Hepatic stellate cell (primary cell): ENCODE results near the gene HBZ.
"Not testable (repeated sequence)": the region's sequence is repeated elsewhere in the genome, so short reads cannot be mapped to it uniquely, and the experiment has no call there.

Experiments
- DNase-seq: peaks from one replicate; pipeline ENCODE4 v3.0.0; 2011; ENCODE audit warnings: low spot score

The HBZ gene

DNA sequence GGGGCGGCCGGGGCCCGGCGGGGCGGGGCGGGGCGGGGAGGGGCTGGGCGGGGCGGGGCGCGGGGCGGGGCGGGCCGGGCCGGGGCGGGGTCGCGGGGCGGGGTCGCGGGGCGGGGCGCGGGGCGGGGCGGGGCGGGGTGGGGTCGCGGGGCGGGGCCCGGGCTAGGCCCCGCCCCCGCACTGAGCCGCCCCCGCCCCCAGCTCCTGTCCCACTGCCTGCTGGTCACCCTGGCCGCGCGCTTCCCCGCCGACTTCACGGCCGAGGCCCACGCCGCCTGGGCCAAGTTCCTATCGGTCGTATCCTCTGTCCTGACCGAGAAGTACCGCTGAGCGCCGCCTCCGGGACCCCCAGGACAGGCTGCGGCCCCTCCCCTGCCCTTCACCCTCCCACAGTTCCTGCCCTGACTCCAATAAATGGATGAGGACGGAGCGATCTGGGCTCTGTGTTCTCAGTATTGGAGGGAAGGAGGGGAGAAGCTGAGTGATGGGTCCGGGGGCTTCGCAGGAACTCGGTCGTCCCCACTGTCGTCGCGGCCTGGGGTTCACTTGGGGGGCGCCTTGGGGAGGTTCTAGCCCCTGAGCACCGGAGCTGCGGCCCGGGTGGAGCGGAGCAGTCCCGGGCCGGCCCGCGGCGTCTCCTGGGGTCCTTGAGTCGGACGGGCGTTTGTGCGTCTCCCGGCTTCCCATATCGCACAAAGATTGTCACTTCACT, 12.5 kb downstream of the HBZ start:
- DNase-seq, result no peak

GRCh38 chr16:165539-166374, 13.3 kb downstream of the HBZ start, which contains the start of gene HBM:
Gene HBM (plus strand): TSS chr16:165978. CDS start chr16:165998, 20 bp downstream.
- DNase-seq, result no peak

DNA sequence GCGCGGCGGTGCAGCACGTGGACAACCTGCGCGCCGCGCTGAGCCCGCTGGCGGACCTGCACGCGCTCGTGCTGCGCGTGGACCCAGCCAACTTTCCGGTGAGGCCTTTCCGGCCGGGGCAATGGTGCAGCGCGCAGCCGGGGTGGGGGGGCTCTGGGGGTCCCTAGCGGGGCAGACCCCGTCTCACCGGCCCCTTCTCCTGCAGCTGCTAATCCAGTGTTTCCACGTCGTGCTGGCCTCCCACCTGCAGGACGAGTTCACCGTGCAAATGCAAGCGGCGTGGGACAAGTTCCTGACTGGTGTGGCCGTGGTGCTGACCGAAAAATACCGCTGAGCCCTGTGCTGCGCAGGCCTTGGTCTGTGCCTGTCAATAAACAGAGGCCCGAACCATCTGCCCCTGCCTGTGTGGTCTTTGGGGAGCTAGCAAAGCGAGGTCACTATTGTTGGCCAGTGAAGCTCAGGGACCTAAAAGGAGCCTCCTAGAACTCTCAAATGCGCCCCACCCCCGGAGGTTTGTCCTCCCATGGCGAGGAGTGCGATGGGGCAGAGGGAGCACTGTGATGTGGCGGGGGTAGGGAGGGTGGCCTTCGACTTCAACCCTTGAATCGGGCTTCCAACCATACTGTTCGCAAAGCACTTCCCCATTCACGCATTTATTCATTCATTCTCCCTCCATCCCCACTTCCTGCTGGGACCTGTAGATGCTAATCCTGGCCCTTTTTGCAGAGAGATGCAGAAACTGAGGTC, 14.1 kb downstream of the HBZ start:
- DNase-seq, result no peak

DNA sequence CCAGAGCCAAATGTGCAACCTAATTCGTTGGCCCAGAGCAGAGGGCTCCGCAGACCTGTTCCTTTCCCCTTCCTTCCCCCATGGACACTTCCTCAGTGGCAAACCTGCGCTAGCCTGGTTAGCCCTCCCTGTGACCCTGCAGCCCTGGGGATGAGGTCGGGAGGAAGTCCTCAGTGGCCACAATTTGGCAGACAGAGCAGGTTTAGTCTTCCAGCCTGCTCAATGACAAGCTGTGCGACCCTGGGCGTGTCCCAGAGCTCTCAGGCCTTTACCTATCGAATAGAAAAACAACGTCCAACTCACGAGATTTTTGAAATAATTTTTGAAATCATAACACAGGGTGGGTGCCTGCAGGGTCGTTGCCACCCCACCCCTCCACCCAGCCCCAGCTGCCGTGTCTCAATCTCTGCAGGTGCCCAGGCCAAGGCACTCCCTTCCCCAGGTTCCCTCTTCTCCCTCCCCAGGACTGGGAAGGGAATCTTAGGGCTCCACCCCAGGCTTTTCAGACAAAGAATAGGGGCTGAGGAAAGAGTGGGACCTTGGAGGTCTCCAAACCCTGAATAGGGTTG, 14.8 kb downstream of the HBZ start:
- no peak for DNase-seq

GRCh38 chr16:168424-168823, 16.0 kb downstream of the HBZ start:
- DNase-seq, result no peak

DNA sequence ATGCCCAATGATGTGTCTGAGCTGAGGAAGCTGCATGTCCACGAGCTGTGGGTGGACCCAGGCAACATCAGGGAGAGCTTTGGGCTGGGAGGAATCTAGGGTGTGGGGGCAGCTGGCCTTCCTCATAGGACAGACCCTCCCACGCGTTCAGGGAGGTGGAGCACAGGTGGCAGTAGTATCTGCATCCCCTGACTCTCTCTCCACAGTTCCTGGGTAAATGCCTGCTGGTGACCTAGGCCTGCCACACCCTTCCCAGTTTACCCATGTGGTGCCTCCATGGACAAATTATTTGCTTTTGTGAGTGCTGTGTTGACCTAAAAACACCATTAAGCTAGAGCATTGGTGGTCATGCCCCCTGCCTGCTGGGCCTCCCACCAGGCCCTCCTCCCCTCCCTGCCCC, 16.6 kb downstream of the HBZ start:
- DNase-seq, result no peak

- not testable (repeated sequence) for DNase-seq
Observed at GRCh38 chr16:170088-170507, 17.7 kb downstream of the HBZ start.

GRCh38 chr16:170788-171187, 18.3 kb downstream of the HBZ start:
- DNase-seq, result no peak

DNA sequence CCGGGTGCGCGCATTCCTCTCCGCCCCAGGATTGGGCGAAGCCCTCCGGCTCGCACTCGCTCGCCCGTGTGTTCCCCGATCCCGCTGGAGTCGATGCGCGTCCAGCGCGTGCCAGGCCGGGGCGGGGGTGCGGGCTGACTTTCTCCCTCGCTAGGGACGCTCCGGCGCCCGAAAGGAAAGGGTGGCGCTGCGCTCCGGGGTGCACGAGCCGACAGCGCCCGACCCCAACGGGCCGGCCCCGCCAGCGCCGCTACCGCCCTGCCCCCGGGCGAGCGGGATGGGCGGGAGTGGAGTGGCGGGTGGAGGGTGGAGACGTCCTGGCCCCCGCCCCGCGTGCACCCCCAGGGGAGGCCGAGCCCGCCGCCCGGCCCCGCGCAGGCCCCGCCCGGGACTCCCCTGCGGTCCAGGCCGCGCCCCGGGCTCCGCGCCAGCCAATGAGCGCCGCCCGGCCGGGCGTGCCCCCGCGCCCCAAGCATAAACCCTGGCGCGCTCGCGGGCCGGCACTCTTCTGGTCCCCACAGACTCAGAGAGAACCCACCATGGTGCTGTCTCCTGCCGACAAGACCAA, 20.0 kb downstream of the HBZ start, which contains the start of gene HBA2:
Gene HBA2 (plus strand): TSS at position 503 of the 568 bp plus-strand sequence. CDS start 37 bp downstream, at position 540.
- not testable (repeated sequence) for DNase-seq

GRCh38 chr16:173211-173854, 20.9 kb downstream of the HBZ start:
- DNase-seq, result not testable (repeated sequence)

GRCh38 chr16:173928-174769, 21.7 kb downstream of the HBZ start:
- DNase-seq, result not testable (repeated sequence)

DNA sequence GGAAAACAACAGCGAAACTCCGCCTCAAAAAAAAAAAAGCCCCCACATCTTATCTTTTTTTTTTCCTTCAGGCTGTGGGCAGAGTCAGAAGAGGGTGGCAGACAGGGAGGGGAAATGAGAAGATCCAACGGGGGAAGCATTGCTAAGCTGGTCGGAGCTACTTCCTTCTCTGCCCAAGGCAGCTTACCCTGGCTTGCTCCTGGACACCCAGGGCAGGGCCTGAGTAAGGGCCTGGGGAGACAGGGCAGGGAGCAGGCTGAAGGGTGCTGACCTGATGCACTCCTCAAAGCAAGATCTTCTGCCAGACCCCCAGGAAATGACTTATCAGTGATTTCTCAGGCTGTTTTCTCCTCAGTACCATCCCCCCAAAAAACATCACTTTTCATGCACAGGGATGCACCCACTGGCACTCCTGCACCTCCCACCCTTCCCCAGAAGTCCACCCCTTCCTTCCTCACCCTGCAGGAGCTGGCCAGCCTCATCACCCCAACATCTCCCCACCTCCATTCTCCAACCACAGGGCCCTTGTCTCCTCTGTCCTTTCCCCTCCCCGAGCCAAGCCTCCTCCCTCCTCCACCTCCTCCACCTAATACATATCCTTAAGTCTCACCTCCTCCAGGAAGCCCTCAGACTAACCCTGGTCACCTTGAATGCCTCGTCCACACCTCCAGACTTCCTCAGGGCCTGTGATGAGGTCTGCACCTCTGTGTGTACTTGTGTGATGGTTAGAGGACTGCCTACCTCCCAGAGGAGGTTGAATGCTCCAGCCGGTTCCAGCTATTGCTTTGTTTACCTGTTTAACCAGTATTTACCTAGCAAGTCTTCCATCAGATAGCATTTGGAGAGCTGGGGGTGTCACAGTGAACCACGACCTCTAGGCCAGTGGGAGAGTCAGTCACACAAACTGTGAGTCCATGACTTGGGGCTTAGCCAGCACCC, 22.8 kb downstream of the HBZ start:
- DNase-seq, result no peak

DNA sequence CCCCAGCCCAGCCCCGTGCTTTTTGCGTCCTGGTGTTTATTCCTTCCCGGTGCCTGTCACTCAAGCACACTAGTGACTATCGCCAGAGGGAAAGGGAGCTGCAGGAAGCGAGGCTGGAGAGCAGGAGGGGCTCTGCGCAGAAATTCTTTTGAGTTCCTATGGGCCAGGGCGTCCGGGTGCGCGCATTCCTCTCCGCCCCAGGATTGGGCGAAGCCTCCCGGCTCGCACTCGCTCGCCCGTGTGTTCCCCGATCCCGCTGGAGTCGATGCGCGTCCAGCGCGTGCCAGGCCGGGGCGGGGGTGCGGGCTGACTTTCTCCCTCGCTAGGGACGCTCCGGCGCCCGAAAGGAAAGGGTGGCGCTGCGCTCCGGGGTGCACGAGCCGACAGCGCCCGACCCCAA, 23.6 kb downstream of the HBZ start:
- DNase-seq, result not testable (repeated sequence)

GRCh38 chr16:176477-177382, 24.3 kb downstream of the HBZ start, which contains the start of gene HBA1:
Gene HBA1 (plus strand): TSS chr16:176680. CDS start chr16:176717, 37 bp downstream.
- DNase-seq, result not testable (repeated sequence)

GRCh38 chr16:177394-177822, 25.0 kb downstream of the HBZ start:
- no peak for DNase-seq

- no peak for DNase-seq
Observed at GRCh38 chr16:177981-178667, 25.7 kb downstream of the HBZ start.

- DNase-seq, result no peak
Observed at GRCh38 chr16:178668-179015, 26.2 kb downstream of the HBZ start.
